ENCODE measurements around the gene TMEM253.

The TMEM253 gene

GRCh38 chr14:21103710-21104447 is 3.0 kb downstream of the TMEM253 start:
- peak; percentile 96 for DNase-seq (ENCODE audit: low spot score)

GRCh38 chr14:21104448-21105060 is 3.7 kb downstream of the TMEM253 start:
- DNase-seq (ENCODE audit: low spot score) = peak; percentile 84

- DNase-seq (ENCODE audit: low spot score) = no peak
These were observed 4.2 kb downstream of the TMEM253 start for GRCh38 chr14:21105095-21105494.

- DNase-seq (ENCODE audit: low spot score) = no peak
These were observed 5.3 kb downstream of the TMEM253 start for GRCh38 chr14:21106176-21106497.

GRCh38 chr14:21106498-21107282 is 5.8 kb downstream of the TMEM253 start:
- peak; percentile 77 for DNase-seq (ENCODE audit: low spot score)

GRCh38 chr14:21107283-21107800 is 6.5 kb downstream of the TMEM253 start:
- DNase-seq (ENCODE audit: low spot score) = no peak

GRCh38 chr14:21108791-21109190 is 7.9 kb downstream of the TMEM253 start:
- no peak for DNase-seq (ENCODE audit: low spot score)

- DNase-seq (ENCODE audit: low spot score) = no peak
These were observed 8.7 kb downstream of the TMEM253 start for GRCh38 chr14:21109377-21110138.

GRCh38 chr14:21112255-21112654 is 11.4 kb downstream of the TMEM253 start:
- no peak for DNase-seq (ENCODE audit: low spot score)

- no peak for DNase-seq (ENCODE audit: low spot score)
These were observed 12.5 kb downstream of the TMEM253 start for GRCh38 chr14:21113369-21113768.

- no peak for DNase-seq (ENCODE audit: low spot score)
These were observed 18.1 kb downstream of the TMEM253 start for GRCh38 chr14:21118933-21119332.

GRCh38 chr14:21120686-21121085 is 19.8 kb downstream of the TMEM253 start:
- DNase-seq (ENCODE audit: low spot score) = no peak

GRCh38 chr14:21121122-21121521 is 20.3 kb downstream of the TMEM253 start:
- no peak for DNase-seq (ENCODE audit: low spot score)

GRCh38 chr14:21123429-21123828 is 22.6 kb downstream of the TMEM253 start:
- no peak for DNase-seq (ENCODE audit: low spot score)

GRCh38 chr14:21133901-21134300 is 33.0 kb downstream of the TMEM253 start:
- no peak for DNase-seq (ENCODE audit: low spot score)

- DNase-seq (ENCODE audit: low spot score) = peak; percentile 16
These were observed 35.2 kb downstream of the TMEM253 start for GRCh38 chr14:21136024-21136423.

GRCh38 chr14:21142357-21142756 is 41.5 kb downstream of the TMEM253 start:
- DNase-seq (ENCODE audit: low spot score) = no peak

GRCh38 chr14:21145437-21145836 is 44.6 kb downstream of the TMEM253 start:
- DNase-seq (ENCODE audit: low spot score) = no peak

- DNase-seq (ENCODE audit: low spot score) = no peak
These were observed 48.9 kb downstream of the TMEM253 start for GRCh38 chr14:21149641-21150367.
